ENCODE data around the gene DPEP1. TPM values are rescaled to one million over a fixed set of nuclear protein-coding genes. Genes with fewer than 3 reads are reported as not detected.

The DPEP1 gene
- total RNA-seq, 1 experiment from 2014 or later = 13.6 TPM

GRCh38 chr16:89615596-89616090, 2.2 kb downstream of the DPEP1 start (continued):
- TF ChIP-seq ERG (CRISPR knock-in tag; IDR thresholded peaks at IDR 0.05) (no peak), RELA (CRISPR knock-in tag; IDR thresholded peaks at IDR 0.05; ENCODE audit: borderline replicate concordance) (no peak), ZBTB21 (CRISPR knock-in tag; IDR thresholded peaks at IDR 0.05; ENCODE audit: borderline replicate concordance) (no peak), TEAD1 (CRISPR knock-in tag; IDR thresholded peaks at IDR 0.05) (no peak), NR2C2 (CRISPR knock-in tag; IDR thresholded peaks at IDR 0.05) (no peak), USF2 (CRISPR knock-in tag; IDR thresholded peaks at IDR 0.05) (no peak)
- TF ChIP-seq, protein P1, sequence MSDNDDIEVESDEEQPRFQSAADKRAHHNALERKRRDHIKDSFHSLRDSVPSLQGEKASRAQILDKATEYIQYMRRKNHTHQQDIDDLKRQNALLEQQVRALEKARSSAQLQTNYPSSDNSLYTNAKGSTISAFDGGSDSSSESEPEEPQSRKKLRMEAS (CRISPR knock-in tag; IDR thresholded peaks at IDR 0.05) = peak; percentile 53; the same call in 1 of the 2 replicates
- TF ChIP-seq, protein P2, sequence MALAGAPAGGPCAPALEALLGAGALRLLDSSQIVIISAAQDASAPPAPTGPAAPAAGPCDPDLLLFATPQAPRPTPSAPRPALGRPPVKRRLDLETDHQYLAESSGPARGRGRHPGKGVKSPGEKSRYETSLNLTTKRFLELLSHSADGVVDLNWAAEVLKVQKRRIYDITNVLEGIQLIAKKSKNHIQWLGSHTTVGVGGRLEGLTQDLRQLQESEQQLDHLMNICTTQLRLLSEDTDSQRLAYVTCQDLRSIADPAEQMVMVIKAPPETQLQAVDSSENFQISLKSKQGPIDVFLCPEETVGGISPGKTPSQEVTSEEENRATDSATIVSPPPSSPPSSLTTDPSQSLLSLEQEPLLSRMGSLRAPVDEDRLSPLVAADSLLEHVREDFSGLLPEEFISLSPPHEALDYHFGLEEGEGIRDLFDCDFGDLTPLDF (CRISPR knock-in tag; IDR thresholded peaks at IDR 0.05) = no peak

DNA sequence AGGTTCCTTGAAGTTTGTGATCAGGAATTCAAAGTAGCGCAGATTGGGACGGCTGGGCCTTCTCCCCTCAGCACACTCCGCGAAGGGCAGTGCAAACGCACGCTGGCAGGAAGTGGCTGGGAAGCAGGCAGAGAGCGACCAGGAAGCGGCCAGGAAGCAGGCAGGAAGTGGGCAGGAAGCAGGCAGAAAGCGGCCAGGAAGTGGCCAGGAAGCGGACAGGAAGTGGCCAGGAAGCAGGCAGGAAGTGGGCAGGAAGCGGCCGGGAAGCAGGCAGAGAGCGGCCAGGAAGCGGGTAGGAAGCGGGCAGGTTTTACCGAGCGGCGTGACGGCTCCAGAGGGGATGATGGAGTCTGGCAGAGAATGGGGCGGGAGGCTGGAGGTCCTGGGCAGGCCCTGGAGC, 3.2 kb downstream of the DPEP1 start:
- Mint-ChIP-seq H3K4me3 (no peak overlapping the region), H3K27ac (no peak overlapping the region), H3K27me3 (ENCODE audit: low read depth) (no peaks in the 10 kb centered on the region), H3K9me3 (peaks cover 5% of the 10 kb centered on the region), H3K36me3 (no peaks in the 10 kb centered on the region), H3K4me1 (peaks cover 17% of the 10 kb centered on the region)
- ATAC-seq (no peak), DNase-seq (ENCODE audit: low spot score) (no peak)
- ChIA-PET CTCF (interaction anchor here (1.2 to 6.2 kb wide), 3 partner anchors 15 to 59 kb away, joined by 6 to 79 read pairs (median 7); no protein-coding TSS in a partner anchor), POLR2A (no interaction called here)
- TF ChIP-seq ETV6 (CRISPR knock-in tag; IDR thresholded peaks at IDR 0.05) = peak; percentile 99
- no peak for TF ChIP-seq ZNF396 (CRISPR knock-in tag; IDR thresholded peaks at IDR 0.05; ENCODE audit: borderline replicate concordance)

- ATAC-seq (no peak), DNase-seq (ENCODE audit: low spot score) (no peak)
- peaks cover 5% of the 10 kb centered on the region for H3K9me3 Mint-ChIP-seq
- H3K27ac Mint-ChIP-seq = no peak overlapping the region
- H3K36me3 Mint-ChIP-seq = no peaks in the 10 kb centered on the region
- TF ChIP-seq, protein P3, sequence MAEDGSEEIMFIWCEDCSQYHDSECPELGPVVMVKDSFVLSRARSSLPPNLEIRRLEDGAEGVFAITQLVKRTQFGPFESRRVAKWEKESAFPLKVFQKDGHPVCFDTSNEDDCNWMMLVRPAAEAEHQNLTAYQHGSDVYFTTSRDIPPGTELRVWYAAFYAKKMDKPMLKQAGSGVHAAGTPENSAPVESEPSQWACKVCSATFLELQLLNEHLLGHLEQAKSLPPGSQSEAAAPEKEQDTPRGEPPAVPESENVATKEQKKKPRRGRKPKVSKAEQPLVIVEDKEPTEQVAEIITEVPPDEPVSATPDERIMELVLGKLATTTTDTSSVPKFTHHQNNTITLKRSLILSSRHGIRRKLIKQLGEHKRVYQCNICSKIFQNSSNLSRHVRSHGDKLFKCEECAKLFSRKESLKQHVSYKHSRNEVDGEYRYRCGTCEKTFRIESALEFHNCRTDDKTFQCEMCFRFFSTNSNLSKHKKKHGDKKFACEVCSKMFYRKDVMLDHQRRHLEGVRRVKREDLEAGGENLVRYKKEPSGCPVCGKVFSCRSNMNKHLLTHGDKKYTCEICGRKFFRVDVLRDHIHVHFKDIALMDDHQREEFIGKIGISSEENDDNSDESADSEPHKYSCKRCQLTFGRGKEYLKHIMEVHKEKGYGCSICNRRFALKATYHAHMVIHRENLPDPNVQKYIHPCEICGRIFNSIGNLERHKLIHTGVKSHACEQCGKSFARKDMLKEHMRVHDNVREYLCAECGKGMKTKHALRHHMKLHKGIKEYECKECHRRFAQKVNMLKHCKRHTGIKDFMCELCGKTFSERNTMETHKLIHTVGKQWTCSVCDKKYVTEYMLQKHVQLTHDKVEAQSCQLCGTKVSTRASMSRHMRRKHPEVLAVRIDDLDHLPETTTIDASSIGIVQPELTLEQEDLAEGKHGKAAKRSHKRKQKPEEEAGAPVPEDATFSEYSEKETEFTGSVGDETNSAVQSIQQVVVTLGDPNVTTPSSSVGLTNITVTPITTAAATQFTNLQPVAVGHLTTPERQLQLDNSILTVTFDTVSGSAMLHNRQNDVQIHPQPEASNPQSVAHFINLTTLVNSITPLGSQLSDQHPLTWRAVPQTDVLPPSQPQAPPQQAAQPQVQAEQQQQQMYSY (CRISPR knock-in tag; IDR thresholded peaks at IDR 0.05) = no peak
- TF ChIP-seq CREB1 (CRISPR knock-in tag; IDR thresholded peaks at IDR 0.05) = no peak
- no peak for TF ChIP-seq ATF3 (CRISPR knock-in tag; conservative IDR thresholded peaks at IDR 0.05)
- TF ChIP-seq, protein P4, sequence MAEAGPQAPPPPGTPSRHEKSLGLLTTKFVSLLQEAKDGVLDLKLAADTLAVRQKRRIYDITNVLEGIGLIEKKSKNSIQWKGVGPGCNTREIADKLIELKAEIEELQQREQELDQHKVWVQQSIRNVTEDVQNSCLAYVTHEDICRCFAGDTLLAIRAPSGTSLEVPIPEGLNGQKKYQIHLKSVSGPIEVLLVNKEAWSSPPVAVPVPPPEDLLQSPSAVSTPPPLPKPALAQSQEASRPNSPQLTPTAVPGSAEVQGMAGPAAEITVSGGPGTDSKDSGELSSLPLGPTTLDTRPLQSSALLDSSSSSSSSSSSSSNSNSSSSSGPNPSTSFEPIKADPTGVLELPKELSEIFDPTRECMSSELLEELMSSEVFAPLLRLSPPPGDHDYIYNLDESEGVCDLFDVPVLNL (CRISPR knock-in tag; IDR thresholded peaks at IDR 0.05; ENCODE audit: borderline replicate concordance, low read depth) = no peak
- TF ChIP-seq TEAD4 (CRISPR knock-in tag; IDR thresholded peaks at IDR 0.05) = no peak
- no peak for TF ChIP-seq KAT7 (CRISPR knock-in tag; IDR thresholded peaks at IDR 0.05; ENCODE audit: borderline replicate concordance)
- no peak for TF ChIP-seq TEAD1 (CRISPR knock-in tag; IDR thresholded peaks at IDR 0.05)
- TF ChIP-seq ZNF263 (CRISPR knock-in tag; IDR thresholded peaks at IDR 0.05; ENCODE audit: low read depth) = no peak
- no peak for TF ChIP-seq TP53 (CRISPR knock-in tag; IDR thresholded peaks at IDR 0.05)
- no peak for TF ChIP-seq ELF4 (CRISPR knock-in tag; IDR thresholded peaks at IDR 0.05; ENCODE audit: low read depth)
- TF ChIP-seq ETV6 (CRISPR knock-in tag; IDR thresholded peaks at IDR 0.05) = no peak
- TF ChIP-seq ATF1 (CRISPR knock-in tag; IDR thresholded peaks at IDR 0.05) = no peak
- no peak for TF ChIP-seq GTF2I (CRISPR knock-in tag; conservative IDR thresholded peaks at IDR 0.05)
- TF ChIP-seq SOX15 (CRISPR knock-in tag; IDR thresholded peaks at IDR 0.05) = no peak
- TF ChIP-seq ZNF396 (CRISPR knock-in tag; IDR thresholded peaks at IDR 0.05; ENCODE audit: borderline replicate concordance) = no peak
- TF ChIP-seq, protein P5, sequence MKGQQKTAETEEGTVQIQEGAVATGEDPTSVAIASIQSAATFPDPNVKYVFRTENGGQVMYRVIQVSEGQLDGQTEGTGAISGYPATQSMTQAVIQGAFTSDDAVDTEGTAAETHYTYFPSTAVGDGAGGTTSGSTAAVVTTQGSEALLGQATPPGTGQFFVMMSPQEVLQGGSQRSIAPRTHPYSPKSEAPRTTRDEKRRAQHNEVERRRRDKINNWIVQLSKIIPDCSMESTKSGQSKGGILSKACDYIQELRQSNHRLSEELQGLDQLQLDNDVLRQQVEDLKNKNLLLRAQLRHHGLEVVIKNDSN (CRISPR knock-in tag; IDR thresholded peaks at IDR 0.05) = no peak
- TF ChIP-seq ZNF219 (CRISPR knock-in tag; IDR thresholded peaks at IDR 0.05; ENCODE audit: borderline replicate concordance) = no peak
- ChIA-PET CTCF (interaction anchor here (0.6 to 6.2 kb wide), 4 partner anchors 16 to 60 kb away, joined by 4 to 79 read pairs (median 6); no protein-coding TSS in a partner anchor), POLR2A (no interaction called here)
- H3K4me3 Mint-ChIP-seq = no peak overlapping the region
- H3K27me3 Mint-ChIP-seq (ENCODE audit: low read depth) = no peaks in the 10 kb centered on the region
- peaks cover 17% of the 10 kb centered on the region for H3K4me1 Mint-ChIP-seq
Measured at GRCh38 chr16:89617036-89617435, 3.6 kb downstream of the DPEP1 start.

Data from WTC11 (cell line).